Measurements from ENCODE around the gene ITPK1. TPM values are rescaled to one million over a fixed set of nuclear protein-coding genes. Genes with fewer than 3 reads are reported as not detected.

ITPK1 gene
- total RNA-seq, 1 donor from 2014 or later = 25.3 TPM

DNA sequence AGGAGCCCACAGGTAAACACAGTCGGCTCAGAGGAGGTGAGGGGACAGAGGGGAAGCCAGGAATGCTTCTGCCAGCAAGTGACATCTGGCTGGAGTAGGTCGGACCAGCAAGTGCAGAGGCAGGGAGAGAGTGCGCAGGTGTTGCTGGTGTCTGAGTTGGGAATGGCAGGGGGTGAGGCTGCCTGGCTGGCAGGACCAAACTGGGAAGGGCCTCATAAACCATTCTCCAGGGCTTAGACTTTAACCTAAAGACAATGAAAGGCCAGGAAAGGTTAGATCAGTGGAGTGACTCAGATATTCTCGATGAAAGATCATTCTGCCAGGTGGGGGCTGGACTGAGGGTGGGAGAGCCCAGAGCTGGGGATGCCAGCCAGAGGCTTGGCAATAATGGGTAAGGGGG lies 66.4 kb downstream of the ITPK1 start:
- FAIRE-seq = no peak
- no peak for DNase-seq (ENCODE audit: low spot score in 2 of 2)

DNA sequence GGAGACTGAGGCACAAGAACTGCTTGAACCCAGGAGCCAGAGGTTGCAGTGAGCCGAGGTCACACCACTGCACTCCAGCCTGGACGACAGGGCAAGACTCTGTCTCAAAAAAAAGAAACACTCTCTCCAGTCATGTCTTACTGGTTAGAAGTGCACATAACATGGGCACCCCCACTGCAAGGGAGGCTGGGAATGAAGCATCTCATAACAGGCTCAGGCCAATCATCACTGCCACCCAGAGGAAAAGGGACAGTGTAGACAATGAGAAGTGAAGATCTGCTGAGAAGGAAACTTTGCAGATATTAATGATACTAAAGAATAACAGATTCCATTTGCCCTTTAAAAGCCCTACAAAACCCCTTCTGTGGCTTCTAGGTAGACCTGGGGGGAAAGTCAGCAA lies 66.9 kb downstream of the ITPK1 start:
- FAIRE-seq (no peak), DNase-seq (ENCODE audit: low spot score in 2 of 2) (no peak)

DNA sequence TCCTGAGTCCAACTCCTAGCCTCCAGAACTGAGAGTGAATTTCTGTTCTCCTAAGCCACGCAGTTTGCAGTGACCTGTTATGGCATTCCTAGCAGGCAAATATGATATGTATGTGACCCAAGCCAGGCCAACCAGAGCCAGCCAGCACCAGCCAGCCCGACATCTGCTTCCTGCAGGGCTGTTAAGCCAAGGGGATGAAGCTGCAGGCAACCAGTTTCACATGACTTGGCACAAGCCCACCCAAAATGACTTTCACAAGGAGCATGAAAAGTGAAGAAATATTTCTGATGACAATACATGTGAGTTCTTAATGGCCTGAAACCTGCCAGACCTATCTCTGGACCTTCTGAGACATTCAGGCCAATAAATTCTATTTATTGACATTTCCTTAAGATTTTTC lies 68.1 kb downstream of the ITPK1 start:
- FAIRE-seq = no peak

DNA sequence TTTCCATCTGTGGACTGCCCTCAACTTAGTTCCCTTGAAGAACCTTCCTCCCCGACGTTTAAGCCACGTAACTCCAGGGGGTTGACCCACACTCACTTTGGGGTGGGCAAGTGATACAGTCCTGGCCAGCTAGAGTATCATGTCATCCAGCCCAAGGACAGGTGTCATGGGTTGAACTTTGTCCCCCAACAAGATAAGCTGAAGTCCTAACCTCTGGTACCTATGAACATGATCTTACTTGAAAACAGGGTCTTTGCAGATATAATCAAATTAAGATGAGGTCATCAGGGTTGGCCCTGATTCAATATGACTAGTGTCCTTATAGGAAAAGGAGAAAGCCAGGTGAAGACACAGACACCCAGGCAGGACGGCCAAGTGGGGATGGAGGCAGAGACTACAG lies 68.6 kb downstream of the ITPK1 start:
- no peak for DNase-seq (ENCODE audit: low spot score in 2 of 2)
- no peak for FAIRE-seq

More for the DNA sequence above, 68.1 kb downstream of the ITPK1 start:
- no peak for DNase-seq (ENCODE audit: low spot score in 2 of 2)

DNA sequence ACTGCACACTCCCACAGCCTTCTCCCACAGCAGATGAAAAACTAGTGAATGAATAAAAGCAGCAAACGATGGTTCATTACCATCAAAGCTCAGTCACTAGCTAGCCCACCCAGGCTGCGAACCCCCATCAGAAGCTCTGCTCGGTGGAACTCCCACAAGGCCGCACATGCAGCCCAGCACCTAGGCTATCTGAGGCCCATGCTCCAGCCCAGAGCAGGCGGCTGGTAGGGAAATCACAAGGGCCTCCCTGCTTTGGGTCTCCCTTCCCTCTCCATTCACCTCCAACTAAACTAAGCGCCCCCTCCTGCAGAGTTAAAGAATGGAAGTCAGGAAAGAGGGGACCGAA lies 69.0 kb downstream of the ITPK1 start:
- DNase-seq (ENCODE audit: low spot score in 2 of 2) (no peak), FAIRE-seq (no peak)

DNA sequence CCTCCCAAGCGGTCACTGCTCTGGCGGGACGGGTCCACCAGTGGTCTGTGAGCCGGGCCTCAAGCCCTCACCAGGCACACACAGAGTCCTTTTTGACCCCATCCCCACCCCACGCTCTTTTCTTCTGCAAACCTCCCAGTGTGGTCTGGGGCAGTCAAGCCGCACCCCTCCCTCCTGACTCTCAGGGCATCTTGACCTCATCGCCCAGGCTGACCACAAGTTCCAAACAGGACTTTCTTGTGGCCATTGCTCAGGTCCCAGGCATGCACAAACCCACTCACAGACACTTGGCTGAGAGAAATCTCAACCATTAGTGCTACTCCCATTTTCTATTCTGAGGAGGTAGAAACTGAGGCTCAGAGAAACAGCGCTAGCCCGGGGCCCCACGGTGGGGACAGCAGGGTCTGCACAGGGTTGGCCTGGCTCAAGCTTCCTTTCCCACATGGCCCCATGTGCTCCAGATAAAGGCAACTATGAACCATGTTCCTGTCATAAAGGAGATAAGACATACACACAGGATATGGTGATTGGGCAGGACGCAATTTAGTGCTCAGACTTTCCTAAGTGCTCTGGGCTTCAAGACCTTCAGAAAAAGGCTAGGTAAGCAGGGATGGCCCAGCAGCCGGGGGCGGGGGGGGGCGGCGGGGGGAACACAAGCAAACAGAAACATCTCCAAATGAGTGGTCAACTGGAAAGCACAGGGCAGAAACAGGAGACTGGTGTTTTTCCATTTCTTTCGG lies 69.6 kb downstream of the ITPK1 start:
- DNase-seq (ENCODE audit: low spot score in 2 of 2) = no peak
- FAIRE-seq = no peak

DNA sequence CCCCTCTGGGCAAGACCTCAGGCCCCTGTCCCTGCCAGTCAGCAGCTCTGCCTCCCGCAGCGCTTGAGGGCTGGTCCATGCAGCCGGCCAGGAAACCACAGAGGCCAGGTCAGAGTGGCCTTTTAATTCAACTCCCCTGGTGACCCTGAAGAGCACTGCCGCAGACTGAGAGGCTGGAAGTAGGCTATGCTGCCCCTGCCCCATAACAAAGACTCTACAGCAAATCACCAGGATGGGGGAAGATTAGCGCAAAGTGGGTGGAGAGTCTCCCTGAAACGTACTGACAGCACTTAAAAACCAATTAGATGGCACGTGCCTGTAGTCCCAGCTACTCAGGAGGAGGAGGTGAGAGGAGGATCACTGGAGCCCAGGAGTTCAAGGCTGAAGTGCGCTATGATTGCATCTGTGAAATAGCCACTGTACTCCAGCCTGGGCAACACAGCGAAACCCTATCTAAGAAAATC lies 70.5 kb downstream of the ITPK1 start:
- no peak for DNase-seq (ENCODE audit: low spot score in 2 of 2)
- FAIRE-seq = no peak

DNA sequence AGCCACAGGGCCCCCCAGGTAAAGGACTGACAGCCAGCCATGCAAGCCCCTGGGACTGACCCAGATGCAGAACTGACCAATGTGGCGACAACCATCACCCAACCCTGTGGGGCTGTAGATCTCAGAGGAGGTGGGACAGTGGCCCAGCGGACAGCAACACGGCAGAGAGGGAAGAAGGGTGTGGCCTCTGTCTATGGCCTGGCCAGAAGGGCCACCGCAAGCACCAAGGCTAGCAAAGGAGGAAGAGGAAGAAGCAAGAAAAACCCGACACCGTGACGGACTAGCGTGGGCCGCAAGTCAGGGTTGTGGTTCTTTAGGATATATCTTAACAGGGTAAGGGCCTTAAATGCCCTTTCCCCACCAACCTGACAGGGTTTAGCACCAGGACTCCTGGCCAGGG lies 71.2 kb downstream of the ITPK1 start:
- FAIRE-seq (no peak), DNase-seq (ENCODE audit: low spot score in 2 of 2) (no peak)

DNA sequence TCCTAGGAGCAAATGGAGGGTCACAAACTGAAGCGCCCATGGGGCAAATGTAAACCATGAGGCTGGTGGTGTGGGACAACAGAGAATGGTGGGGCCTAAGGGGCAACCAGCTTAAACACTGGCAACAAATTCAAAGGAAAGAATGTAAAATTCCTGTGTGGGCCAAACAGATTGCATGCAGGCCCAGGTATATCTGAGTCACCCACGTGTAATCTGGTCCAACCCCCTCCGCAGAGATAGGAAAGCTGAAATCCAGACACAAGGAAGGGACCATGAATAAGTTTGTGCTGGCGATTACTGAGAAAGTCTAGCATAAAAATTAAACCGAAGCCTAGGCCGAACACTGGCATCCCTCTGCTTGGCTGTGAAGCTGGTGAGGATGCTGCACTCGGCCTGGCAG lies 71.6 kb downstream of the ITPK1 start:
- DNase-seq (ENCODE audit: low spot score in 2 of 2) (no peak), FAIRE-seq (no peak)

DNA sequence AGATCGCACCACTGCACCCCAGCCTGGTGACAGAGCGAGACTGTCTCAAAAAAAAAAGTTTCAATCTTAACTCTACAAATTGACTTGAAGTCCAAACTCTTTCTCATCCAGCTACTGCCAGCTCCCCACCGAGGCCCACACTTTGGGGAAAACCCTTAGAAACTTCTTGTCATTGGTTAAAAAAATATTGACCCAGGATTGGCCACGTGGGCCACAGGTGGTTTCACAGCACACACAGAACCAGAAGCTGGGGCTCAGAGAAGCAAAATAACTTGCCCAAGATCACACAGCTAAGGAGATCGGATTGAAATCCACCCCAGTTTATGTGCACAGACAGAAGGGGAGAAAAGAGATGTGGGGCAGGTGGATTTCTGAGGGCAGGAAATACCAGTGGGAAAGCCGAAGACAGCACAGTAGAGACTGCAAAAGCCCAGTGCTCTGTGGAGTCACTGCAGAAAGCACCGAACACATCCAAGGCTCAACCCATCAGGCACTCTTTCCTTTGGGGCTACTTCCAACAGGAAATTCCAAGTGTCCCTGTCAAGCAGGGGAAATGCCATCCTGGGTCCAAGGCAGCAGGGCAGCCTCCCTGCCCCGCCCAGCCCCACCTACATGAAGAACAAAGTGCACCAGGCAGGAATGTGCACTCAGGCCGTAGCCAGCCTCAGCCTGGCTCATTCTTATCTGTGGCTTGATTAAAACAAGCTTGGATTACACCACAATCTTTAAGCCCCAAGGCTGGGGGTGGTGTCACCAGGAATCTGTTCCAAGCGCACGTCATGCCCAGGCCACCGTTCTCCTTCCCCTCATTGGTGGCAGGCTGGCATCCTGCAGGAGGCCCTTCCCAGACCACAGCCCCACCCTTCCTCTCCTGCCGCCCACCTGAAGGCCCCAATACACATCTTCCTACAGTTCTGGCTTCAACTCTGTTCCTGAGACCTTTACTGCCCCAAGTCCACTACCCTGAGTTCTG lies 72.5 kb downstream of the ITPK1 start:
- no peak for DNase-seq (ENCODE audit: low spot score in 2 of 2)
- FAIRE-seq = no peak

DNA sequence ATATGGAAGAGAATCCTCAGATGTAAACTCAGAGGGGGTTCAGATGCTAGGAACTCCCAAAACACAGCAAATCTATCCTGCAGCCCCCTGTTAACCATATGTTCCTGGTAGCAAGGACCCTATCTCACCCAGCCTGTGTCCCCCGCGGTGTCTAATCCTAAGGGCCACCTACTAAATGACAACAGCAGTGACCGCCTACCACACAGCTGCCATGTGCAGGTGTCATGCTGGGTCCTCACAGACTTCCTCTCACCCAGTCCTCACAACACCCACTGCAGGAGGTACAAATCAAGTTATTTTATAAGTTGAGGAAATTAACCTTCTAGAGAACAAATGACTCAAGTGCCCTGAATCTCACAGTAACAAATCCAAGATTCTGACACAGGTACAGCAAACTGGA lies 73.9 kb downstream of the ITPK1 start:
- DNase-seq (ENCODE audit: low spot score in 2 of 2) (no peak), FAIRE-seq (no peak)

DNA sequence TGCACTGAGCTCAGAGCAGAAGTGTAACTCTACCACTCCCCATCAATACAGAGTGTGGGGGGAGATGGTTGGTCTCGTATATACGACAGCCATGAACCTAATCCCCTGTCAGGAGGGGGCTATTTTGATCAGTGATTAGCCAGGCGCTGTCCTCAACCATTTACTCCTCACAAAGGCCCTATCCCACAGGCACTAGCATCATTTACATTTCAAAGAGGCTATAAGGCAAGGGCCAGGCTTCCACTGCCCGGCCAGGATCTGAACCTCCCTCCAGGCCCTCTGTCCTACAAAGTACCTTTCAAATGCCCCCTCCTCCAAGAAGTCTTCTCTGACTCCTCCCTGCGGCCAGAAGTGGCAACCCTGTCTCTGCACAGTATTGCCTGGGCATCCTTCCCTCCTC lies 74.7 kb downstream of the ITPK1 start:
- FAIRE-seq = no peak

DNA sequence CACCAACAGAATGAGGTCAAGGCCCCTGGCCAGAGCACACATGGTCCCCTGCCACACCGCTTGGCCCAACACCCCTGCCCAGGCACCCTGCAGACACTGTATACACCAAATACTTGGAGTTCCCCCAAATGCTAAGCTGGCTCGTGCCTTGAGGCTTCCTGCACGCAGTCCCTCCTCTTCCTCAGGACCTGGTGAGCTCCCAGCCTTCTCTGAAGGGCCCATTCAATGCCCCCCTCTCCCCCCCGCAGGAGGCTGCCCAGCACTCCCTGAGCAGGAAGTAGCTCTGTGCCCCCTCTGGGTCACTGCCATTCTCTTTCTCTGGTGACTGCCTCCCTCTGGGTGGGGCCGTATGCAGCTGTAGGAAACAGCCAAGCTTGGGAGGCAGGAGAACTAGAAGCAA lies 75.3 kb downstream of the ITPK1 start:
- DNase-seq (ENCODE audit: low spot score in 2 of 2) (no peak), FAIRE-seq (no peak)

More for the DNA sequence above, 74.7 kb downstream of the ITPK1 start:
- DNase-seq (ENCODE audit: low spot score in 2 of 2) = no peak

DNA sequence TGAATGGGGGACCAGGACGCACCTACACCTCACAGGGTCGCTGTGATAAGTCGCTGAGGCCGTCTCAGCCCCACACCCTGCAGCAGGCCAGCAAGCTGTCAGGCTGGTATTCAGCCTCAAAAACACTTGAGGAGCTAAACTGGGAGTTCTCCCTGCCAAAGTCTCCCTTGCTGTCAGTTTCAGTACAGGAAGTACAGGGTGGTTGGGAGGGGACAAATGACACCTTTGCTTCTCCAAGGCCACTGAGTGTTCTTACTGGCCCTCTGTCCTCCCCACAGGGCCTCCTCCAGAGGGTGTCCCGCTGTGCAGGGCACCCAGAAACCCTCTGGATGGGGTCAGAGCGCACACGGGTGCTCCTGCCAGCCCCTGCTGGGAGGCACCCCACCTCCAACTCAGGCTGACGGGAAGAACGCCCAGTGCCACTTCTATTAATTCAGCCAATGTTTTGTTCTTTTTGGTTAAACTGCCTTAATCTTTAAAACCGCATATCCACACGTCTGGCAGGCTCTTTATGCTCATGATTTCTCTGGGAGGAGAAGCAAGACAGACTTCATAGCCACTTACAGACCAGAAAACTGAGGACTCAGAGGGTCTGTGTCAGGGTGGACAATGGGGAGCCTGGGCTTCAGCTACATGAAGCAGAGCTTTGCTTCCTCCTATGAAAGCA lies 75.9 kb downstream of the ITPK1 start:
- DNase-seq (ENCODE audit: low spot score in 2 of 2) (no peak), FAIRE-seq (no peak)

DNA sequence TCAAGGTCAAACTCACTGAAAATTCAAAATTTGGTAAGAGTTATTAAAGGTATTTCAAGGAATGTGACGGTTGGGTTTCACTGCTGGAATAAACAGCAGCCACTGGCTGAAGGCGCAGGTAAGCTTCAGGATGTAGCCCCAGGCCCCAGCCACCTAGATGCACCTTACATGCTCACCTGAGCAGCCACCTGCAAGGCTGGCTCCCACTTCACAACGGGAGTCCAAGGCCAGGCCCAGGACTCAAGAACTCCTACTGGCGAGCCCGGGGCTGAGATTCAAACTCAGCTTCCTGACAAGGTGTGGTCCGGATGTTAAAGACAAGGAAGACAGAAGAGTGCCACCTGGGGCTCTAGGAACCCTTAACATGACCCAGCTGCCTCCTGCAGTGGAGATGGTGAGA lies 78.4 kb downstream of the ITPK1 start:
- DNase-seq (ENCODE audit: low spot score in 2 of 2) = no peak
- FAIRE-seq = no peak

DNA sequence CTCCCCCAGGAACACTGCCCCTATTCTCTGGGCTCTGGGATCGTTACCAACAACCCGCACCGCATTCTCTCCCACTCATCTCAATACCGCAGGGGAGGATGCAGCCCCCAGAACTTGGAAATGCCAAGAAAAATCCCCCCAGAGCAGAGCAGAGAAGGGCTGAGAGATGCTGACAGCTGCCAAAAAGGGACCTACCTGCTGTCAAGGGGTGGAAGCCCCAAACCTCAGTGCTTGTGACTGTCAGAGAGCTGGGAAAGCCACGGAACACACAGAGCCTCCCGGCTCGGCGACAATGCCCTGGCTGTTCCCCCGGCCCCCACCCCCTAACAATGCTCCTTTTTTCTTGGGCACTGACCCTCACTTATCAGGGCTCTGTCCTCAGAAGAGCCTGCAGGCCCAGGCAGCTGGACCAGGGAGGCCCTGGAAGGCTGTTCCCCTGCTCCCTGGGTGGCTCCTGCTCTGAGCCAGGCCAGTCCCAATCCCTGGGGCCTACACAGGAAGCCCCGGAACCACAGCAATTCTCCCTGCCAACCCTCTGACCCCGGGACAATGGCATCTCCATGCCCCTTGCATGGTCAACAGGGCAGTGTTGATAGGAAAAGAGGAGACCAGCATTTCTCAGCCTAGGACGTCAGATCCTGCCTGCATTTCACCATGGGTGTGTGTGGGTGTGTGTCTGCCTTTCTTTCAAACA lies 78.9 kb downstream of the ITPK1 start:
- DNase-seq (ENCODE audit: low spot score in 2 of 2) (peak; percentile 53 to 63), FAIRE-seq (no peak)

DNA sequence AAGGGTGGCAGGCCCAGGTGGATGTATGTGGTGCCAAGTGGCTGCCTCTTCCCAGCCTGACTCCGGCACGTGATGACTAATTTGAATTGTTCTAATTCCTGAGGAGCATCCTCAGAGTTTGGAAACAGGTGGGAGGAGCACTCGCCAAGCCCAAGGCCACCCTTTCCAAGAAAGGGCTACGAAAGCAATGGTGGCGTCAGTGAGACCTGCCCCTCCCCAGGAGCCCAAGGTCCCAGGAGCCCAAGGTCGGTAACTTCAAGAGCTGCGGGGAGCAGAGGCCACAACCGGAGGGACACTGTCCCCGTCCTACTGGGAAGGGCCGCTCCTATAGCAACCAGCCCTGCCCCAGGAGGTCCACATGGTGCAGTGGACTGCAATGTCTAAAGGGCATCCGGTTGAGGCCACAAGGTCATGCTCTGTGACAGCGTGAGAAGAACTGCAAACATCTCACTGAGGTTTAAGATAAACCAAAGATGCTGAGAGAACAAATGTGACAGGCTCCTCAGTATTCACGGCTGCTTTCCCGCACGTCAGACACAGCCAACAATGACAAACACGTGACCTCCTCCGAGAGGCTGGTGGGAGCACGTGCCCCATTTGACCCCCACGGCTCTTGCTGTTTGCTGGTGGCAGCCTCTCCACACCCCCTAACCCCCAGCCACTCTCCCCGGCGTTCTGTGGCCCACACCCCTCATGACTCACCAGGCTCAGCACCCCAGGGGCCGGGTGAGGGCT lies 79.6 kb downstream of the ITPK1 start:
- peak; percentile 64 to 76 for DNase-seq (ENCODE audit: low spot score in 2 of 2)
- FAIRE-seq = no peak

DNA sequence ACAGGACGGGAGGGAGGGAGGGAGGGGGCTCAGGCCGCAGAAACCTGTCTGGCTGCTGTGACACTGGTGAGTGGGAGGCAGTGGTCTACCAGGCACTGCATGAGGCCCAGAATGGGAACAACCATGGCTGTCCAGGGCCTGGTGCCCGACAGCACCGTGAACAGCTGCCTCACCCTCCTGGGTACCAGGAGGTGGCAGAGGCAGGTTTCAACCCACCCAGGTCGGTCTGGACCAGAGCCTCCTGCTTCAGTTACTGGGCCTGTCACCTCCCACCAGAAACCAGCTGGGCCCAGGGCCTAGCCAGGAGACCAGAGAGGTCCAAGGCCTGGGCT lies 80.2 kb downstream of the ITPK1 start:
- DNase-seq (ENCODE audit: low spot score in 2 of 2) = no peak
- FAIRE-seq = no peak

DNA sequence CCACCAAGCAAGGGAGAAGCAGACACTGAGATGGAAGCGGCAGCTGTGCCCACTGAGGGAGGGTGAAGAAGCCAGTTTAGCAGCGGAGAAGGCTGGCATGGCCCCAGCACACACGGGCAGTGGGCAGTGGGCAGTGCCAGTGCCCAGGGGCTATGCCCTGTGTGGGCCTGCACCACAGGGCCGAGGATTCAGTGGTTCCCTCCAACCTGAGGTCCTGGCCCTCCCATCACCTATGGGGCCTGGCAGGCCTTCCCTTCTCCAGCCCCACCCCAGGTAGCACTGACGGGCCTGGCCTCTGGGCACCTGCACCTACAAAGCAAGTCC lies 81.1 kb downstream of the ITPK1 start:
- DNase-seq (ENCODE audit: low spot score in 2 of 2) (no peak), FAIRE-seq (no peak)

DNA sequence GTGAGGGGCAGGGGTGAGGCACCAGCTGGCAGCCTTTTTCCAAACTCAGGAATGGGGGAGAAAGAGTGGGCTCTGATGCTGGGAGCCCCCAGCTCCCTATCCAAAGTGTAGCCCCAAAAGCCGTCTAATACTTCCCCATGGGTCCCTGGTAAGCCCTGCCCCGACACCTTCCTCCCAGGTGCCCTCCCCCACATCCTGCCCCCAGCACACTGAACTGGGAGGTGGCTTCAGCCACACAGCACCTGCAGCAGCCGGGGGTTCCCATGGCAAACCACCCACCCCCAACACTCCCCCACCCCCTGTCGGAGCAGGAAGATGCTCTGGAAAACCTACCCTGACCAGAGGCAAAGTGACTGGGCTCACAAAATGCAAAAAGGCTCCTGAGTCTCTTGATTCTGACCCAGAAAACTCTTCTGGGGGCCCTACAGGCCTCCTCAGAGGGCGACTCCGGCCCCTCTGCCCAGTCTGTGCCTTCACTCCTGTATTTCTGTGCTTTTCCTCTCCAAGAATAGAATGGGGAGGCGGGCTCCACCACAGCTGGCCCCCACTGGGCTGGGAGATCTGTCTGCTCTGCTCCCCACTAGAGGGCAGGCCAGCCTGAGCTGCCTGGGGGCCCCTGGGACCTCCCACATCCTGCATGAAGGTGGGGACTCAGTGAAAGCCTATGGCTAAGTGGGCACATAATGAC lies 81.6 kb downstream of the ITPK1 start:
- FAIRE-seq (no peak), DNase-seq (ENCODE audit: low spot score in 2 of 2) (peak in 1 of 2 donors; percentile 58)

Measured in frontal cortex (tissue), 4 donors.